T47D (cell line): ENCODE measurements around the gene OPA1.

ENCODE experiments used
- DNase-seq, 2 experiments: peaks; one replicate each; pipeline versions ENCODE4 v3.0.0 to v3.0.0-alpha.2; 2011 to 2012; ENCODE audit warnings: low read depth in 1 of 2, low spot score in 1 of 2
- JUND ChIP-seq: IDR thresholded peaks from 2 replicates; pipeline ENCODE4 v1.6.1; 2012; ENCODE audit warnings: low read depth
- in situ Hi-C: cut with HindIII; loops from 2 replicates; pipeline ENCODE4 v1.10.0; 2016; ENCODE audit warnings: low sequenced_read_pairs, low pct_unique_long_range_greater_than_20kb

The OPA1 gene

DNA sequence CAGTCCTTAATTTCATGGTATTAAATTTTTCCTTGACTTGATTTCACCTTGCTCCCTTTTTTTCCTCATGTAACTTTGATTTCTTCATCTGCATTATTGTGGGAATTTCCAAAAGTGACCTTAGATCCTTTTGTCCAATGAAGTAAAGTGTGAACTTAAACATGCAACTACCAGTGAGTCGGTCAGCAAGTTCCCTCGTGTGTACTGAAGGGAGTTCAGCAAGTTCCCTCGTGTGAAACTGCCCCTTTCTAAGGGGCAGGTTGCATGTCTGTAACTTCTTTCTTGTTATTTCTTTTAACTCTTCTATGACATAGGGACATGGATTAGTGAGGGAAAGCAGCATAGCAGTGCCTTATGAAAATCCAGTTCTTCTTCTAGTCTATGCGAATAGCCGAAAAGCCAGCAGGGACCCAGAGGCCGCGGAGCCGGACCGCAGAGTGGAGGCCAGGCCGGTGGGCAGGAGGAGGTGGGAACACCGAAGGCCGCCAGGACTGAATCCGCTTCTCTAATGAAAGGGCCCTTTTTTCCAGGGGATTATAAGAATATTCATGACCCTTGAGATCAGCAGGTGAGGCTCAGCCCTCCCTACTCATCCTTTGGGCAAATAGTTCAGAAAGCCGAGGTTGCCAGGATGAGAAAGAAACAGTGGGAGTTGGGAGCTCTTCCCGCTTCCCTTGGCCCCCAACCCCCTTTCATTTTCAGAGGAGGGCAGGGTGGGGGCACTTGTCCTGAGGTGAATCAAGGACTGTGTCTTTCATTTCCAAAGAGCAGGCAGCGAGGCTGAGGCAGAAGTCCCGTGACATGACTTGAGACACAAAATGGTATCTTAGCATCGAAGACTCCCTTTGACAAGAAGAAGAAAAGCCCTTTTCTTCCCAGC is 117.5 kb downstream of the OPA1 start:
- DNase-seq, result peak in 1 of 2 experiments; percentile 60
- no peak for TF ChIP-seq JUND
- in situ Hi-C loops, result no loop called here

- TF ChIP-seq JUND, result no peak
- no peak for DNase-seq
- in situ Hi-C loops, result no loop called here
Measured at GRCh38 chr3:193711166-193711485, 118.1 kb downstream of the OPA1 start.

- TF ChIP-seq JUND, result no peak
- no peak for DNase-seq
- in situ Hi-C loops, result no loop called here
Measured at GRCh38 chr3:193711523-193711963, 118.5 kb downstream of the OPA1 start.

DNA sequence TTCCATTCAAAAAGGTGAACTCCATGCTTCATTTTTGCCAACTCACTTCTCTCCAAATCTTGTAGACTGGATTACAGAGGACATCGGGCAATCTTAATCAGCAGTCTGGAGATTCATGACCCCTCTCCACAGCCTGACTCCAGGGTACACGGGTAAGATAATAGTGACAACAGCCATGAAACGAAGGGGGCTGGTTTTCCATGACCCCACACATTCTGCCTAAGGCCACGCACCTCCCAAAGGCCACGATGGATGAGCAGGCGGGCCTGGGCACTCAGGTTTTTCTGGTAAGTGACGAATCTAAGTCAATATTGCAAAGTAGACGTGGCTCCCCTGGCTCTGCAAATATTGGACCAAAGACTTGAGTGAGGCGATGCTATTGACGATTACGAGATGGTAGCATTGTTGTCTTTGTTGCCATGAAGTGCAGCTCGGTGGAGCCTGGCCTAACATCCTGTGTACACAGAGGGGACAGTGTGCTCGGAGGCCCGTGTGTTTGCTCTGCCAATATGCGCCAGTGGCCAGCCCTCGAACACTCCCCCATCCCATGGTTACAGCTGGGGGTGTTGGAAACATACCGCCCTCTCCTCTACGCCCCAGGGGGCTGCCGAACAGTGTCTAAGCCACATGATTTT is 119.1 kb downstream of the OPA1 start:
- peak; percentile 99 for TF ChIP-seq JUND
- in situ Hi-C loops, result no loop called here
- peak; percentile 91 to 100 for DNase-seq

DNA sequence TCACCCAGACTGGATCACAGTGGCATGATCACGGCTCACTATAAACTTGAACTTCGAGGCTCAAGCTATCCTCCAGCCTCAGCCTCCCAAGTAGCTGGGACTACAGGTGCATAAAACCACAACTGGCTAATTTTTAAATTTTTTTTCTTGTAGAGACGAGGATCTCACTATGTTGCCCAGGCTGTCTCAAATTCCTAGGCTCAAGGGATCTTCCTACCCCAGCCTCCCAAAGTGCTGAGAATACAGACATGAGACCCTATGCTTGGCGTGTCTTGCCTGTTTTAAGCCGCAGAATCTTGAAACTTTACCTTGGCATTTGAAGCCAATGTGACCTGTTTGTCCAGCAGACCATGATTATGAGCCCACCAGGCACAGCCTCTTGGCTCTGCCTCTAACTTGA is 119.9 kb downstream of the OPA1 start:
- in situ Hi-C loops, result no loop called here
- DNase-seq, result no peak
- no peak for TF ChIP-seq JUND

GRCh38 chr3:193714523-193715137 is 121.6 kb downstream of the OPA1 start:
- no peak for DNase-seq
- in situ Hi-C loops, result no loop called here
- TF ChIP-seq JUND, result no peak

DNA sequence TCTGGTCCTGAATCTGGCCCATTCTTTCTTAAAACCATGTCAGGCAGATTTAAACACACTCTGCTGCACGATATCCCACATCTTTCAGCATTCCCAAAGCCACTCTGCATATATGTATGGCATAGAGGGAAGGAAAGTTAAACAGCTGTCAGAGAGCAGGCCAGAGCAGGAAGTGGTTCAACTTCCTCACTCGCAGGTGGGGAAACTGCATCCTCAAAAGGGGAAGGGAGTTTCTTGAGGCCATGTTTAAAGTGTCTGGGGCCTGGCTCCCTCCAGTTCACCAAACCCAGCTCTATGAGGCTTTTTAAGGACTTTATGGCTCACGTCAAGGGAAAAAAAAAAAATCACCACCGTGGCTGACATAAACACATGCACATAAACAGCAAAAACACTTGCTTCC is 123.1 kb downstream of the OPA1 start:
- no peak for TF ChIP-seq JUND
- DNase-seq, result no peak
- in situ Hi-C loops, result no loop called here

DNA sequence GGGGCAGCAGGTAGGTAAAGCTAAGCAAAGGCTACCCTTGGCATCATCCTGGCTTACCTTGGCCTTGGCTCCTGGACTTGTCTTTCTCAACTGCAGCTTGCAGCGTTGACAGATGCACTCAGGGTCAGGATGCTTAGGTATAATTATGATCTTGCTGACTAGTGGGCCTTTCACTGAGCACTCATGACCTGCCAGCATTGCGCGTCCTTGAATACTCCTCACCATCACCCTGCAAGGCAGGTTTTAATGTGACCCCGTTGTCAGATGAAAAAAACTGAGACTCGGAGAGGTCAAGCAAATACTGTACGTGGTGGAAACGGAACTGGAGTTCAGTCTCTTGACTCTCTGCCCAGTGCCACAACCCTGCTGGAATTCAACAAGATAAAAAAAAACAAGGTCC is 126.7 kb downstream of the OPA1 start:
- no peak for DNase-seq
- in situ Hi-C loops, result no loop called here
- no peak for TF ChIP-seq JUND

- DNase-seq, result no peak
- no peak for TF ChIP-seq JUND
- in situ Hi-C loops, result no loop called here
Measured at GRCh38 chr3:193720169-193720568, 127.2 kb downstream of the OPA1 start.

DNA sequence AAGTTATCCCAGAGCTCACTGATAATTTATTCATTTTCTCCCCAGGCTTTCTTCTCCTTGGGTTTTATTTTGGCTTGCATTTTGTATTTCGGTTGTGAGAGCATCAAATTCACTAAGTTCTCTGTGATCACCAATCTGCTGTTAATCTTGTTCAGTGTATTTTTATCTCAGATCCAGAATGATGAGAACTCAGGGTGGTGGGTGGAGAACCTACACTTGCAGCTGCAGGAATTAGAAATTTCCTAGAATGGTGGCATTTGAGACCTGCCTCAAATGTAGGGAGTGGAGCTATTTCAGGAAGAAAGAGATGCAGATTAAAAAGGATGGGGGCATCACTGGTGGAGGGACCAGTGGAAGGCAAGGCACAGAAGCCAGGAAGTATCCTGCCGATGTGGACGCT is 129.6 kb downstream of the OPA1 start:
- DNase-seq, result no peak
- TF ChIP-seq JUND, result no peak
- in situ Hi-C loops, result no loop called here

DNA sequence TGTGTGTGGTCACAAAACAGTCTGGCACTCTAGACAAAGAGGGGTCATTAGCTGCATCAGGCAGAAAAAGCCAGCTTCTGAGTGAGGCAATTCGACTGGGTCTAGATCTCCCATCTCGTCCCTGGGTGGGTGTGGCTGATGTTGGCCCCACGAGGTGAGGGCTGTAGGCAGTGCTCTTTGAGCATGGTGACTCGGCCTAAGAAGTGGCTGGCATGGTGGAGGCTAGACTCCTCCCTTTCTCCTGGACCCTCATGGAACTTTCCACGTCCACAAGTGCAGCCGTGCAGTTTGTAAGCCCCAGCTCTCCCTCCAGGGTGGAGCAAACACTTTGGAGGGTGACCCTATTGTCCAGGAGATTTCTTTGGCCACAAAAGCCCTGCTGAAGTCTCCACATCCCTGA is 134.1 kb downstream of the OPA1 start:
- no peak for DNase-seq
- in situ Hi-C loops, result no loop called here
- no peak for TF ChIP-seq JUND

DNA sequence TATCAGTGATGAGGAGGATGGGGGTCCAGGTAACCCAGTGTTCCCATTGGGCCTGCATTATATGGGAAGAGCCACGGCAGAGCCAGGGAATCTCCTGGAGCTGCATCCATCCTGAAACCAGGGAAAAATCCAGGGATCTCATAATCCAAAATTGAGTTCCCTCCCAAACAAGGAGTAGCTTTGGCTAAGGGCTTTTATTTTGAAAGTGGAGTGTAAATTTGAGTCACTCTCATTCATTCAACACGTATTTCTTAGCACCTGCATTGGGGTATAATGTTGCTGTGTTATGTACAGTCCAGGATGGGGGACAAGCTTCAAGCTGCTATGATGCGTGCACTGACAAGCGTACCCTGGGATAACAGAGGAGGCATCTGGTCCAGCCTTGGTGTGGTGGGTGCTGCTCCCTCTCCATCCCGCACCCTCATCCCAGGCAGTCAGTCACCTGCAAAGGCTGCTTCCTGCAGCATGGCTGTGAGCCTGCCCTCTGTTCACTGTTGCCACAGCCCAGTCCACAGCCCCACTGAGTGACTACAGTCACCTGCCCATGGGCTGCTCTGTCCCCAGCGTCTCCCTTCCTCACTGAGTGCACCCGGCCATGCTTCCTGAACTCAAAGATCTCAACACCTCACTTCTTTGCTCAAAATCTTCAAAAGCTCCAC is 135.6 kb downstream of the OPA1 start:
- TF ChIP-seq JUND, result no peak
- no peak for DNase-seq
- in situ Hi-C loops, result no loop called here

DNA sequence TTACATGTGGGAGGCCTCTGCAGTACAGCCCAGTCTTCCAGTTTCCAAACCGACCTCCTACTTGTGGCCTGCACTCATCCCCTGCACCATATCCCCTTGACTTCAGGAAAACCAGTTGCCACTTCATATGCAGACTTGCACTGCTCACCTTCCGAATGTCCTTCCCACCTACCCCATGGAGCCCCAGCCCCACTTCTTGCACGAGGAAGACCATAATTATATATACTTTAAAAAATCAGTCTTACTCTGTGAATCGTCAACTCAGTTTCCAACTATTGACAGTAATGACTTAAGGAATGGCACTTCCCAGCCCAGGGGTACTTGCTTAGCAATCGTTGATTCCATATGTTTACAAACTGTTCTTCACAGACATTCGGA is 136.1 kb downstream of the OPA1 start:
- in situ Hi-C loops, result no loop called here
- no peak for DNase-seq
- no peak for TF ChIP-seq JUND
